Inflammatory macrophage treated with lipopolysaccharide for 4 hours (primary cell): ENCODE measurements around the gene UGGT1.
A peak's percentile ranks its signal among the peaks of the same experiment; 100 is the strongest.

Experiments used
- DNase-seq: peaks from one replicate; pipeline ENCODE4 v3.0.0-alpha.2; 2020

Gene UGGT1

GRCh38 chr2:128090945-128091725 is at the start of gene UGGT1:
UGGT1 (plus strand) TSS chr2:128091200; CDS start chr2:128091358, 158 bp downstream.
- DNase-seq, result peak; percentile 99

GRCh38 chr2:128041561-128041960 is 49.4 kb upstream of the UGGT1 start:
- no peak for DNase-seq

- DNase-seq, result no peak
Observed at GRCh38 chr2:128043041-128043440, 48.0 kb upstream of the UGGT1 start.

GRCh38 chr2:128053331-128053730 is 37.7 kb upstream of the UGGT1 start:
- no peak for DNase-seq

GRCh38 chr2:128054104-128054885 is 36.7 kb upstream of the UGGT1 start:
- no peak for DNase-seq

- no peak for DNase-seq
Observed at GRCh38 chr2:128057334-128057733, 33.7 kb upstream of the UGGT1 start.

GRCh38 chr2:128058114-128058513 is 32.9 kb upstream of the UGGT1 start:
- no peak for DNase-seq

- no peak for DNase-seq
Observed at GRCh38 chr2:128062571-128062970, 28.4 kb upstream of the UGGT1 start.

- DNase-seq, result no peak
Observed at GRCh38 chr2:128064353-128064752, 26.6 kb upstream of the UGGT1 start.

- no peak for DNase-seq
Observed at GRCh38 chr2:128069769-128070168, 21.2 kb upstream of the UGGT1 start.

- no peak for DNase-seq
Observed at GRCh38 chr2:128073278-128073677, 17.7 kb upstream of the UGGT1 start.

- no peak for DNase-seq
Observed at GRCh38 chr2:128076461-128077106, 14.4 kb upstream of the UGGT1 start.

GRCh38 chr2:128084757-128085156 is 6.2 kb upstream of the UGGT1 start:
- no peak for DNase-seq

GRCh38 chr2:128086244-128086643 is 4.8 kb upstream of the UGGT1 start:
- no peak for DNase-seq

GRCh38 chr2:128090575-128090944 is 440 bp upstream of the UGGT1 start:
- no peak for DNase-seq

GRCh38 chr2:128091726-128092080 is 703 bp downstream of the UGGT1 start:
- peak; percentile 39 for DNase-seq

- DNase-seq, result no peak
Observed at GRCh38 chr2:128092656-128093055, 1.7 kb downstream of the UGGT1 start.

GRCh38 chr2:128093762-128094161 is 2.8 kb downstream of the UGGT1 start:
- DNase-seq, result no peak

GRCh38 chr2:128095201-128095600 is 4.2 kb downstream of the UGGT1 start:
- no peak for DNase-seq

GRCh38 chr2:128103407-128103806 is 12.4 kb downstream of the UGGT1 start:
- peak; percentile 62 for DNase-seq

GRCh38 chr2:128105072-128105471 is 14.1 kb downstream of the UGGT1 start:
- DNase-seq, result no peak

GRCh38 chr2:128108166-128108565 is 17.2 kb downstream of the UGGT1 start:
- DNase-seq, result no peak

GRCh38 chr2:128109243-128109642 is 18.2 kb downstream of the UGGT1 start:
- no peak for DNase-seq
